ENCODE measurements around the gene CFAP61.
"Not testable (repeated sequence)": the region's sequence is repeated elsewhere in the genome, so short reads cannot be mapped to it uniquely, and the experiment has no call there.

CFAP61 gene

GRCh38 chr20:20207872-20208271, 155.5 kb downstream of the CFAP61 start:
- no peaks in the 10 kb centered on the region for H3K36me3 Mint-ChIP-seq
- DNase-seq (ENCODE audit: low spot score in 2 of 2) (no peak), ATAC-seq (ENCODE audit: low read depth) (no peak)
- no peak overlapping the region for H3K27ac Mint-ChIP-seq
- H3K9me3 Mint-ChIP-seq, result no peaks in the 10 kb centered on the region
- no peaks in the 10 kb centered on the region for H3K4me1 Mint-ChIP-seq
- H3K27me3 Mint-ChIP-seq, result peaks cover 8% of the 10 kb centered on the region
- H3K4me3 Mint-ChIP-seq, result no peak overlapping the region

GRCh38 chr20:20209684-20210083, 157.4 kb downstream of the CFAP61 start:
- Mint-ChIP-seq H3K27me3 (peaks cover 6% of the 10 kb centered on the region), H3K9me3 (no peaks in the 10 kb centered on the region), H3K27ac (no peak overlapping the region), H3K36me3 (no peaks in the 10 kb centered on the region), H3K4me1 (no peaks in the 10 kb centered on the region), H3K4me3 (no peak overlapping the region)
- no peak for DNase-seq (ENCODE audit: low spot score in 2 of 2)
- ATAC-seq (ENCODE audit: low read depth), result no peak

- DNase-seq (ENCODE audit: low spot score in 2 of 2) (no peak), ATAC-seq (ENCODE audit: low read depth) (no peak)
- Mint-ChIP-seq H3K4me1 (no peaks in the 10 kb centered on the region), H3K9me3 (no peaks in the 10 kb centered on the region), H3K36me3 (no peaks in the 10 kb centered on the region), H3K4me3 (no peak overlapping the region), H3K27ac (no peak overlapping the region), H3K27me3 (peaks cover 9% of the 10 kb centered on the region)
Measured at GRCh38 chr20:20210327-20210726, 158.0 kb downstream of the CFAP61 start.

- Mint-ChIP-seq H3K27me3 (peaks cover 8% of the 10 kb centered on the region), H3K4me3 (no peak overlapping the region), H3K4me1 (no peaks in the 10 kb centered on the region), H3K9me3 (no peaks in the 10 kb centered on the region), H3K27ac (no peak overlapping the region), H3K36me3 (no peaks in the 10 kb centered on the region)
- DNase-seq (ENCODE audit: low spot score in 2 of 2) (no peak), ATAC-seq (ENCODE audit: low read depth) (no peak)
Measured at GRCh38 chr20:20210943-20211273, 158.6 kb downstream of the CFAP61 start.

- H3K4me3 Mint-ChIP-seq, result no peak overlapping the region
- H3K27ac Mint-ChIP-seq, result no peak overlapping the region
- peaks cover 8% of the 10 kb centered on the region for H3K27me3 Mint-ChIP-seq
- ATAC-seq (ENCODE audit: low read depth) (no peak), DNase-seq (ENCODE audit: low spot score in 2 of 2) (no peak)
- no peaks in the 10 kb centered on the region for H3K9me3 Mint-ChIP-seq
- H3K36me3 Mint-ChIP-seq, result no peaks in the 10 kb centered on the region
- no peaks in the 10 kb centered on the region for H3K4me1 Mint-ChIP-seq
Measured at GRCh38 chr20:20211274-20211987, 159.1 kb downstream of the CFAP61 start.

GRCh38 chr20:20211988-20212518, 159.7 kb downstream of the CFAP61 start:
- H3K27ac Mint-ChIP-seq, result no peak overlapping the region
- no peak overlapping the region for H3K4me3 Mint-ChIP-seq
- H3K4me1 Mint-ChIP-seq, result no peaks in the 10 kb centered on the region
- DNase-seq (ENCODE audit: low spot score in 2 of 2) (no peak), ATAC-seq (ENCODE audit: low read depth) (no peak)
- H3K27me3 Mint-ChIP-seq, result peaks cover 8% of the 10 kb centered on the region
- no peaks in the 10 kb centered on the region for H3K36me3 Mint-ChIP-seq
- no peaks in the 10 kb centered on the region for H3K9me3 Mint-ChIP-seq

GRCh38 chr20:20212675-20213096, 160.4 kb downstream of the CFAP61 start:
- H3K4me1 Mint-ChIP-seq, result no peaks in the 10 kb centered on the region
- no peak for DNase-seq (ENCODE audit: low spot score in 2 of 2)
- no peak overlapping the region for H3K27ac Mint-ChIP-seq
- no peak for ATAC-seq (ENCODE audit: low read depth)
- peaks cover 8% of the 10 kb centered on the region for H3K27me3 Mint-ChIP-seq
- no peaks in the 10 kb centered on the region for H3K36me3 Mint-ChIP-seq
- no peak overlapping the region for H3K4me3 Mint-ChIP-seq
- H3K9me3 Mint-ChIP-seq, result peaks cover under 1% of the 10 kb centered on the region

- Mint-ChIP-seq H3K4me3 (no peak overlapping the region), H3K27ac (no peak overlapping the region), H3K27me3 (peaks cover 13% of the 10 kb centered on the region), H3K36me3 (peaks cover 3% of the 10 kb centered on the region), H3K9me3 (peaks cover 8% of the 10 kb centered on the region), H3K4me1 (no peaks in the 10 kb centered on the region)
- no peak for ATAC-seq (ENCODE audit: low read depth)
- DNase-seq (ENCODE audit: low spot score in 2 of 2), result no peak
Measured at GRCh38 chr20:20213526-20214121, 161.3 kb downstream of the CFAP61 start.

- Mint-ChIP-seq H3K36me3 (peaks cover 3% of the 10 kb centered on the region), H3K27ac (no peak overlapping the region), H3K9me3 (peaks cover 8% of the 10 kb centered on the region), H3K27me3 (peaks cover 13% of the 10 kb centered on the region), H3K4me3 (no peak overlapping the region), H3K4me1 (no peaks in the 10 kb centered on the region)
- no peak for DNase-seq (ENCODE audit: low spot score in 2 of 2)
- ATAC-seq (ENCODE audit: low read depth), result no peak
Measured at GRCh38 chr20:20214757-20215275, 162.5 kb downstream of the CFAP61 start.

- H3K4me1 Mint-ChIP-seq, result no peaks in the 10 kb centered on the region
- H3K4me3 Mint-ChIP-seq, result no peak overlapping the region
- no peak for DNase-seq (ENCODE audit: low spot score in 2 of 2)
- no peak overlapping the region for H3K27ac Mint-ChIP-seq
- peaks cover 3% of the 10 kb centered on the region for H3K36me3 Mint-ChIP-seq
- no peak for ATAC-seq (ENCODE audit: low read depth)
- peaks cover 9% of the 10 kb centered on the region for H3K27me3 Mint-ChIP-seq
- H3K9me3 Mint-ChIP-seq, result peaks cover 8% of the 10 kb centered on the region
Measured at GRCh38 chr20:20215976-20216727, 163.8 kb downstream of the CFAP61 start.

GRCh38 chr20:20216941-20217340, 164.6 kb downstream of the CFAP61 start:
- peaks cover 15% of the 10 kb centered on the region for H3K27me3 Mint-ChIP-seq
- ATAC-seq (ENCODE audit: low read depth) (no peak), DNase-seq (ENCODE audit: low spot score in 2 of 2) (no peak)
- no peak overlapping the region for H3K4me3 Mint-ChIP-seq
- no peak overlapping the region for H3K27ac Mint-ChIP-seq
- peaks cover 8% of the 10 kb centered on the region for H3K9me3 Mint-ChIP-seq
- no peaks in the 10 kb centered on the region for H3K4me1 Mint-ChIP-seq
- H3K36me3 Mint-ChIP-seq, result peaks cover 3% of the 10 kb centered on the region

- Mint-ChIP-seq H3K27ac (no peak overlapping the region), H3K36me3 (peaks cover 3% of the 10 kb centered on the region), H3K27me3 (peaks cover 15% of the 10 kb centered on the region), H3K4me1 (no peaks in the 10 kb centered on the region), H3K9me3 (peaks cover 8% of the 10 kb centered on the region), H3K4me3 (no peak overlapping the region)
- ATAC-seq (ENCODE audit: low read depth) (no peak), DNase-seq (ENCODE audit: low spot score in 2 of 2) (no peak)
Measured at GRCh38 chr20:20217621-20218020, 165.3 kb downstream of the CFAP61 start.

GRCh38 chr20:20218106-20218505, 165.8 kb downstream of the CFAP61 start:
- H3K9me3 Mint-ChIP-seq; DNase-seq (ENCODE audit: low spot score in 2 of 2); H3K4me1 Mint-ChIP-seq; H3K4me3 Mint-ChIP-seq; H3K36me3 Mint-ChIP-seq; ATAC-seq (ENCODE audit: low read depth); H3K27ac Mint-ChIP-seq: not testable (repeated sequence)
- peaks cover 15% of the 10 kb centered on the region for H3K27me3 Mint-ChIP-seq

GRCh38 chr20:20219016-20219415, 166.7 kb downstream of the CFAP61 start:
- H3K4me1 Mint-ChIP-seq, result no peaks in the 10 kb centered on the region
- no peak for DNase-seq (ENCODE audit: low spot score in 2 of 2)
- no peak overlapping the region for H3K27ac Mint-ChIP-seq
- no peak overlapping the region for H3K4me3 Mint-ChIP-seq
- no peak for ATAC-seq (ENCODE audit: low read depth)
- H3K27me3 Mint-ChIP-seq, result peaks cover 15% of the 10 kb centered on the region
- H3K36me3 Mint-ChIP-seq, result peaks cover 3% of the 10 kb centered on the region
- peaks cover 8% of the 10 kb centered on the region for H3K9me3 Mint-ChIP-seq
